GM18909 (cell line): ENCODE data around the gene AHCY.
"Not testable (repeated sequence)": the region's sequence is repeated elsewhere in the genome, so short reads cannot be mapped to it uniquely, and the experiment has no call there.

ENCODE experiments used
- ATAC-seq: cut with Tn5 transposase; IDR thresholded peaks from one replicate; pipeline ENCODE4 v1.9.1; 2021; ENCODE audit warnings: mild to moderate bottlenecking; ENCODE audit not compliant: unreplicated experiment, poor library complexity

Gene AHCY

GRCh38 chr20:34302723-34303533 is at the start of gene AHCY:
AHCY (minus strand) TSS chr20:34303355; CDS start chr20:34303270, 85 bp downstream.
- peak; percentile 90 for ATAC-seq

GRCh38 chr20:34350095-34350494 is 46.9 kb upstream of the AHCY start:
- no peak for ATAC-seq

GRCh38 chr20:34347571-34347970 is 44.4 kb upstream of the AHCY start:
- no peak for ATAC-seq

GRCh38 chr20:34346533-34346865 is 43.3 kb upstream of the AHCY start:
- ATAC-seq, result not testable (repeated sequence)

- not testable (repeated sequence) for ATAC-seq
These were observed 42.8 kb upstream of the AHCY start for GRCh38 chr20:34345839-34346532.

- no peak for ATAC-seq
These were observed 42.2 kb upstream of the AHCY start for GRCh38 chr20:34345402-34345736.

- no peak for ATAC-seq
These were observed 41.1 kb upstream of the AHCY start for GRCh38 chr20:34344238-34344637.

- no peak for ATAC-seq
These were observed 40.5 kb upstream of the AHCY start for GRCh38 chr20:34343458-34344211.

GRCh38 chr20:34341199-34341598 is 38.0 kb upstream of the AHCY start:
- not testable (repeated sequence) for ATAC-seq

- ATAC-seq, result not testable (repeated sequence)
These were observed 37.6 kb upstream of the AHCY start for GRCh38 chr20:34340726-34341125.

- no peak for ATAC-seq
These were observed 35.0 kb upstream of the AHCY start for GRCh38 chr20:34337982-34338726.

GRCh38 chr20:34337544-34337943 is 34.4 kb upstream of the AHCY start:
- ATAC-seq, result no peak

GRCh38 chr20:34334654-34335407 is 31.7 kb upstream of the AHCY start:
- ATAC-seq, result no peak

GRCh38 chr20:34333786-34334185 is 30.6 kb upstream of the AHCY start:
- ATAC-seq, result no peak

- ATAC-seq, result no peak
These were observed 29.2 kb upstream of the AHCY start for GRCh38 chr20:34332262-34332920.

GRCh38 chr20:34331838-34332237 is 28.7 kb upstream of the AHCY start:
- no peak for ATAC-seq

GRCh38 chr20:34330861-34331544 is 27.8 kb upstream of the AHCY start:
- not testable (repeated sequence) for ATAC-seq

GRCh38 chr20:34328928-34329677 is 25.9 kb upstream of the AHCY start:
- no peak for ATAC-seq
